Right kidney (tissue), 1 donor: ENCODE measurements around the gene TNFAIP8L2.
"Not testable (repeated sequence)": the region's sequence is repeated elsewhere in the genome, so short reads cannot be mapped to it uniquely, and the experiment has no call there.

Source experiments
- DNase-seq: peaks from one replicate; pipeline ENCODE4 v3.0.0-alpha.2; 2016

TNFAIP8L2 gene

DNA sequence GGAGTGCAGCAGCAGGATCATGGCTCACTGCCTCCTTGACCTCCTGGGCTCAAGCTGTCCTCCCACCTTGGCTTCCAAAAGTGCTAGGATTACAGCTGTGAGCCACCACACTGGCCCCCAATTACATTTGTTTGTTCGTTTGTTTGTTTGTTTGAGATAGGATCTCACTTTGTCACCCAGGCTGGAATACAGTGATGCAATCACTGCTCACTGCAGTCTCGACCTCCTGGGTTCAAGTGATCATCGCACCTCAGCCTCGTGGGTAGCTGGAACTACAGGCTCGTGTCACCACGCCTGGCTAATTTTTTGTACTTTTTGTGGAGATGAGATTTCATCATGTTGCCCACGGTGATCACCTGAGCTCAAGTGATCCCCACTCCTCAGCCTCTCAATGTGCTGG, 35.6 kb downstream of the TNFAIP8L2 start:
- DNase-seq, result no peak

DNA sequence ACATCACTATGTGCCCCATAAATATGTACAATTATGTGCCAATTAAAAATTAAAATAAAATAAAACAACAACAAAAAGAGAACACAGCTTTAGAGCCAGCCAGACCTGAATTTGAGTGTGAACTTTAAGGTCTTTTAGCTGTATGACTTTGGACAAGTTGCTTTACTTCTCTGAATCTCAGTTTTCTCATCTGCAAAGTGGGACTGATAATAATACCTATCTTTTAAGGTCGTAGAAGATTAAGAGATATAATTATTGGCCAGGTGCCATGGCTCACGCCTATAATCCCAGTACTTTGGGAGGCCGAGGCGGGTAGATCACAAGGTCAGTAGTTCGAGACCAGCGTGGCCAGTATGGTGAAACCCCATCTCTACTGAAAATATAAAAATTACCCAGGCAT, 36.9 kb downstream of the TNFAIP8L2 start:
- DNase-seq, result no peak

DNA sequence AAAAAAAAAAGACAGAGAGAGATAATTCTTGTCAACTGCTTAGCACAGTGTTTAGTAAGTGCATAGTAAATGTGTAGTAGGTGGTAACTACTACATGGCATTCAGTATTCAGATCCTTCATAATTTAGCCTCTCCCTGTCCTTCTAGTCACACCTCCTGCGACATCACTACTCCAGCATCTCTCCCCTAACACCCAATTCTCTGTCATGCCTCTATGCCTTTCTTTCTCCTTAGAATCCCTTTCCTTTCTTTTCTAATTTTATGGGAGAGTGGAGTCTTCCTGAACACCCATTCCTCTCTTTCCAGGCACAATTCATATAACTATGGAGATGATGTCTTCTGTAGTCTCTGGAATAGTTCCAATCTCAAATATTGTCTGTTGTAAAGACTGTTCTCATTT, 37.4 kb downstream of the TNFAIP8L2 start:
- no peak for DNase-seq

DNA sequence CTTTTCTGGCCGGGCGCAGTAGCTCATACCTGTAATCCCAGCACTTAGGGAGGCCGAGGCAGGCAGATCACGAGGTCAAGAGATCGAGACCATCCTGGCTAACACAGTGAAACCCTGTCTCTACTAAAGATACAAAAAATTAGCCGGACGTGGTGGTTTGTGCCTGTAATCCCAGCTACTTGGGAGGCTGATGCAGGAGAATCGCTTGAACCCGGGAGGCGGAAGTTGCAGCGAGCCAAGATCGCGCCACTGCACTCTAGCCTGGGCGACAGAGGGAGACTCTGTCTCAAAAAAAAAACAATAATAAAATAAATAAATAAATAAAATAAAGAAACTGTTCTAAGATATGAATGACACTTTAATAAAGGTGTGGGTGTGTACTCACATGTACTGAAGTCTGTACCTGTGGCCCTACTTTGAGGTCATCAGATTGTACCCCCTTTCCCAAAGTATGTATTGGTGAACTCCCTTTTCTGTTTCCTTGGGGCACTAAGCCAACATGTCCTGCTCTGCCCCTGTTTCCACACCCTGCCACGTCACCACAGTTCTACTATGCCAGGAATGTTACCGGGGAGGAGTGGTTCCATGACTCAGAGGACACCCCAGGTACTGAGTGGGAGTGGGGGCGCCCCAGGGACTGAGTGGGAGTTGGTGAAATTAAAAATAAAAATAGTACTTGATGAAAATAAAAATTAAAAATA, 38.6 kb downstream of the TNFAIP8L2 start:
- not testable (repeated sequence) for DNase-seq

DNA sequence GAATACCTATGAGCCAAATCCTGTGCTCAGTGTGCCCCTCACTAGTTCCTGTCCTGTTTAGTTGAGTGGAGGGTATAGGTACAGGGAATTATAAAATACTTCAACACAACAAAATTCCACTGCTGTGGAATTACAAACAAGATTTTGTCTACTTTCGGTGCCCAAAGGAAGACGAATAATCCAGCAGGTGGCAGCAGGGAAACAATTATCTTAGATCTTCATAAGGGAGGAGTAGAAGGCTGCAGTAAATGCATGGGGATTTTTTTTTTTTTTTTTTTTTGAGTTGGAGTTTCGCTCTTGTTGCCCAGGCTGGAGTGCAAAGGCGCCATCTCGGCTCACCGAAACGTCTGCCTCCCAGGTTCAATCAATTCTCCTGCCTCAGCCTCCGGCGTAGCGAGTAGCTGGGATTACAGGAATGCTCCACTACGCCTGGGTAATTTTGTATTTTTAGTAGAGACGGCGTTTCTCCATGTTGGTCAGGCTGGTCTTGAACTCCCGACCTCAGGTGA, 39.9 kb downstream of the TNFAIP8L2 start:
- peak; percentile 48 for DNase-seq

DNA sequence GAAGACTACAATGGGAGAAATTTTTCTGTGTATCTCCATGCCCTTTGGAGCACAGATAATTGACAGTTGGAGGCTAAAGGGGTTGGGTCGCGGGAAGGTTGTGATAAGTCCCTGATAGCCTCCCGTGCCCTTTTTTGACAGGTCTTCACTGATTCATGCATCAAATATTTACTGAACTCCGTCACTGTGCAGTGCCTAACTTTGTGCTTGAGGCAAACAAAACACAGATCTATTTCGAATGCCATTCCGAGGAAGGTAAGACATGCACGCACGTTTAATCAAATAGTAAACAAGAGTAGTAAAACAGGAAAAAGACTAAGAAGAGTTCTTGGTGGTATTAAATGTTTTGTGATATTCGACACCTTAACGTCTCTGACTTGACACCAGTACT, 41.4 kb downstream of the TNFAIP8L2 start:
- no peak for DNase-seq

DNA sequence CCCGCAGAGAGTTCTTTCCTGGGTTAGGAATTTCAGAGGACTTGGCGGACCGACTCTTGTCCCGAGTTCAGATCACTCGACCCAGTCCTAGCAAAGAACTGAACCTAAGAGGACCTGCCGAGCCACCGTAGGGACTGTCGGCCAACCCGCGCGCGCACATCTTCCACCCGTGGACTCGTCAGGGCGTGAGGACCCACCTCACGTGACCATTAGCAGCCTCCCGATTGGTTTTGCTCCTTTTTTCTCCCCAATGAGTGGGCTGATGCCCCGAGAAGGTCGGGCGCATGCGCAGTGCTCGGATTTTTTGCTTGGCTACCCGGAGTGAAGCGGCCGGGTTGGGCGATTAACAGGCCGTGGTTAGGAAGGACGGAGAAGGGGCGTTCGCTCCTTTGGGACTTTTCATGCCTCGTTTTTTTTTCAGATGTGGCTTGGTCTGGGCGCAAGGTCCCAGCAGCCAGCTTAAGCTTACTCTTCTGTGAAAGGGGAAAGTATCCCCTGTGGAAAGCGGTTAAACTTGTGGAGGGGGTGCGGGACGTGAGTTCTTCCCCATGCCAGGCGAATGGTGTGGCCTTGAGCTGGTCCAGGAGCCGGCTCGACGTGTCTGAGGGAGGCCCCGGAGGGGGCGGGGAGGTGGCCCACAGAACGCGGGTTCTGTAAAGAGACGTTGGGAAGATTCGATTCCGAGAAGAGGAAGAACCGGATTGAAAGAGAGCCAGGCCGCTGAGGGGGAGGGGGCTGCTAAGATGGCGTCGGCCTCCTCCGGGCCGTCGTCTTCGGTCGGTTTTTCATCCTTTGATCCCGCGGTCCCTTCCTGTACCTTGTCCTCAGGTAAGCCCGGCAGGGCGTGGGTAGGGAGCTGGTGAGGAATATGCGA, 42.0 kb downstream of the TNFAIP8L2 start, which contains the start of gene PIP5K1A:
Gene PIP5K1A, plus strand, starts transcription at position 299 of the 874 bp plus-strand sequence. Its CDS starts 445 bp downstream, at position 744.
- DNase-seq, result peak; percentile 97

DNA sequence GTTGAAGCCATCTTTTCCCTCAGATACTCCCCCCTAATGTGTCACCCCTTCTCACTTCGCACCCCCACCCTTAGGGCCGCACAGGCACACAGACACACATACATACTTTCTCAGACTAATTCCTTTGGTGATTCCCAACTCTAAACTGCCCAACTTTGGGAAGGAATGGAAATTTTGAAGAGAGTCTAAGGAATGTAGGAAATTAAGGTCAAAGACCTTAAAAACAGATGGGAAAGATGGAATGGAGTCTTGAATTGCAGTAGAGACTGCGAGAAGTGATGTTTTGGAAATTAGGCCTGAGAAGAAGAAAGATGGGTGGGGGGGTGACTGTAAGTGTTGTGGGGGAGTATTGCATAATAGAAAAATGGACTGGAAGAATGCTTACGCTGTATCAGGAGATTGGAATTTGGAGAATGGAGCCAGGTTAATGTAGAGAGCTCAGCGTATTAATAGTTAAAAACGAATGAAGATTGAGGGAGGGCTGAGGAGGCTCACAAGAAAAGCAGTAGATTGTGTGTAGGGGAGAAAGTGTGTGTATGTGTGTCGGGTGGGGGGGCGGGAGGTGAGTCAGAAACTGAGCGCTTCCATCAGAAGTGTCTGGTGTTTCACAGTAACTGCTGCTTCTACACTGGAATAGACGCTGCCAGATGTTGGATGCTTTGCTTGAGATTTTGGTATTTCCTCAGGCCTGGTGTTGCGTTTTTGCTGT, 43.6 kb downstream of the TNFAIP8L2 start:
- DNase-seq, result no peak

DNA sequence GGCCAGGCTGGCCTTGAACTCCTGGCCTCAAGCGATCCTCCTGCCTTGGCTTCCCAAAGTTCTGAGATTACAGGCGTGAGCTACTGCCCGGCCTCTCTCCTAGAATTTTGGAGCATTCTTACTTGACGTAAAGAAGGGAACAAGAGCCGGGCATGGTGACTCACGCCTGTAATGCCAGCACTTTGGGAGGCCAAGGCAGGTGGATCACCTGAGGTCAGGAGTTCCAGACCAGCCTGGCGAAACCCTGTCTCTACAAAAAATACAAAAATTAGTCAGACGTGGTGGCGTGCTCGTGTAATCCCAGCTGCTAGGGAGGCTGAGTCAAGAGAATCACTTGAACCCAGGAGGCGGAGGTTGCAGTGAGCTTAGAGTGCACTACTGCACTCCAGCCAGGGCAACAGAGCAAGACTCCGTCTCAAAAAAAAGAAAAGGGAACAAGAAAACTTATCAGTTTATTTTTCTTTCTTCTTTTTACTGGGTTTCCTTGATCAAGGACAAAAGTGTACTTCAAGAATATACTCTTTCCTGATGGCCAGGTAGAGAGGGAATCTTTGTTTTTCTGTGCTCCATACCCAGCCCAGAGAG, 49.0 kb downstream of the TNFAIP8L2 start:
- DNase-seq, result not testable (repeated sequence)
